HuH-7 (cell line): ENCODE data around the gene ST6GAL1.

Source experiments
- DNase-seq: peaks from one replicate; pipeline ENCODE4 v3.0.0; 2011; ENCODE audit warnings: low spot score

Gene ST6GAL1

DNA sequence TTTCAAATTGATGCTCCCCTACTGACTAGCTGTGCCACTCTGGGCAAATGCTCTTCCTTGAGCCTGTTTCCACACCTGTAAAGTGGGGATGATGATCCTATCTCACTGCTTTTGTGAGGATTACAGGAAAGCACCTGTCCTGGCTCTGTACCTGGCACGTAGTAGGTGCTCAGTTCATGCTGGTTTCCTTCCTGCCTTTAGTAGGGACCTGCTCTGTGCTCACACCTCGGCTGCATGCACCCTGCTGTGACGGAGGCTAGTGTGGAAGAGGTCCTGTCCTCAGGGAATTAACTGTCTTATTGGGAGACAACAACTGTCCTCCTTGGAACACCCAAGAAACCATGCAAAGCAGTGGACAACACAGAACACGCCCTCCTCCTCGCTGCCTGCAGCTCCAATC, 147.2 kb downstream of the ST6GAL1 start:
- no peak for DNase-seq

DNA sequence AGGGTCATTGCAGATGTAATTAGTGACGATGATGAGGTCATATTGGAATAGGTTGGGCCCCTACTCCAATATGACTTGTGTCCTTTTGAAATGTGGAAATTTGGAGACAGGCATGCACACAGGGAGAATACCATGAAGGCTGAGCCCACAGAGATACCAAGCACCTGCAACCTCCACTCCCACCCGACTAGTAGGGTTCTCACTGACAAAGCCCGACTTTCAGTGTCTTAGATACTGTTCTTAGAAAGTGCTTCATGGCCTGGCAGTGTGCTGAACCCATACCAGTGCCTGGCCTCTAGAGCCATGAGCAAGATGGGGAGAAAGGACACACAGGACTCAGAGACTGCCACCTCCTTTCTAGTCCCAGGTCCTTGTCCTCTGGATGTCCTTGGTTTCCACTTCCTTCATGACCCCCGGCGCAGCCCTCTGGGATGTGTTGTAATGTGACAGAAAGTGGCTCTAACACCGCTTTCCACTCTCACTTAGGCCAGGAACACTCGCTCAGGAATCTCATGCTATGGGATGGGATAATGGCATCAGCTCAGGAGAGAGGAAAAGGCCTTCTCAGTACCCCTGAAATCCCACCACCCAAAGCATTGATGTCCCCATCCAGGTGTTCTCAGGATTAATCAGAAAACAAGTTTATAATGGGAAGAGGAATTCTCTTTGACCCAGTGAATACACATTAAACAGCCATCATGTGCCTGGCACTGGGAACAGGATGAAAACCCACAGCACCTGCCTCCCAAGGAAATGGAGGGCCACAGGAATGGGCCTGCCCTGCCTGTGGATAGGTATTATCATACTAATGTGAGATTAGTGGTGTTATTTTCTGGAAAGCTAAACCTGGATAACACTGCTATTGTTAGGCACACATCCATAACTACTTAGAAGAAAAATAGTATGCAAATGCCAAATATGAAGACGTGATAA, 149.0 kb downstream of the ST6GAL1 start:
- DNase-seq: no peak

DNA sequence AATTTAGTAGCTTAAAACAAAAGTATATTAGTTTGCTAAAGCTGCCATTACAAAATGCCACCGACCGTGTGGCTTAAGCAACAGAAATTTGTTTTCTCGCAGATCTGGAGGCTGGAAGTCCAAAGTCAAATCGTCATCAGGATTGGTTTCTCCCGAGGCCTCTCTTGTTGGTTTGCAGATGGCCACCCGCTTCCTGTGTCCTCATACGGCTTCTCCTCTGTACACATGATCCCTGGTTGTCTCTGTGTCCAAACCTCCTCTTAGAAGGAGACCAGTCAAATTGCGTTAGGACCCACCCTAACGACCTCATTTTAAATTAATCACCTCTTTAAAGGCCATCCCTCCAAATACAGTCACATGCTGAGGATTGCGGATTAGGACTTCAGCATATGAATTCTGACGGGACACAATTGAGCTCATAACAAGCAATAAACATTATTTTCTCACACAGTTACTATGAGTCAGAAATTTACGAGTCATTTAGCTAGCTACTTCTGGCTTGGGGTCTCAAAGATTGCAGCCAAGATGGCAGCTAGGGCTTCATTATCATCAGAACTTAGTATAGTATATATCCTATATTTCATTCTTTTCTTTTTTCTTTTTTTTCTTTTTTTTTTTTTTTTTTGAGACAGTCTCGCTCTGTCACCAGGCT, 150.6 kb downstream of the ST6GAL1 start:
- DNase-seq: no peak

DNA sequence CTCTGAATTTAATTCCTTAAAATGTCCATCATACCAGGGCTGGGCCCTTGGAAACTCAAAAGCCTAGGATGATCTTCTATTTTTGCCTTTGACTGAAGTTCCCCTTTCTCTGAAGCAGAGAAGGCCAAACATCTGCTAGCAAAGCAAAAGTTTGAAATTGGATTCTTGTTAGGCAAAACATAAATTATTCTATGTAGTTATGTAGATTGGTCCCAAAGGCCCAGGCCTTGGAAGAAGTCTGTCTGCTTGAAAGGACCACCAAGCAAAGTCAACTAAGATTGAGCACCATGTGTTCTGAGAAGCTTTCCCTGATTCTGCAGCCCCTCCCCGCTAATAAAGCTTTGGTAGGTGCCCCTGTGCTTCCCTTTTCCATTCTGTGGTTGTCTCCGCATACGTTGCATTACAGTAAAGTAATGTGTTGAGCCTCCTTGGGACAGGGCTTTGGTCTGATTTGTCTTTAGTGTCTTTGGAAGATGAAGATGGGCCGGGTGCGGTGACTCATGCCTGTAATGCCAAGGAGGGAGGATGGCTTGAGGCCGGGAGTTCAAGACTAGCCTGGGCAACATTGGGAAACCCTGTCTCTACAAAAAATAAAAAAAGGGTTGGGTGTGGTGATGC, 152.5 kb downstream of the ST6GAL1 start:
- DNase-seq: no peak

DNA sequence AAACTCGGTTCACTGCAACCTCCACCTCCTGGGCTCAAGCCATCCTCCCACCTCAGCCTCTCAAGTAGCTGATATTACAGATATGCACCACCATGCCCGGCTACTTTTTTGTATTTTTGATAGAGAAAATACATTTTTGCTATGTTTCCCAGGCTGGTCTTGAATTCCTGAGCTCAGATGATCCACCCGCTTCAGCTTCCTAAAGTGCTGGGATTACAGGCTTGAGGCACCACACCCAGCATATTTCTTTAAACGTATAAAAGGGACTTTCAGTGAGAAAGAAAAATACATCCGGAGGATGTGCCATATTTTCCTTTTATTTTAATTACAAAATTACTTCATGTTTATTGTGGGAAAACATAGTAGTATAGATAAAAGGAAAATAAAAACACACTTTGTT, 153.8 kb downstream of the ST6GAL1 start:
- no peak for DNase-seq

DNA sequence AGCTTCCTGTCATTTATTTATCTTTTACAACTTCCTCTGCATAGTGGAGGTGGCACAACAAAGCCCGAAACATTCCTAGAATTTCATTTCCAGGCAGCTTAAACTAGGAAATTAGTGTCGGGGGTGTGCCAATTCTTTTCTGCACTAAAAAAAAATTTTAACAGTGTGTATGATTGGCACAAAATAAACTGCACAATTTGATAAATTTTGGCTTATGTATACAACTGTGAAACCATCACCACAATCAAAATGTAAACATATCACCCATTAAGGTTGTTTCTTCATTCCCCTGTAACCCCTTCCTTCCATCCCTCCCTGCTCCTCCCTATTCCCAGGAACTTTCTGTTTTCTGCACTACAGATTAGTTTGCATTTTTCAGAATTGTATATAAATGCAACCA, 154.3 kb downstream of the ST6GAL1 start:
- no peak for DNase-seq

DNA sequence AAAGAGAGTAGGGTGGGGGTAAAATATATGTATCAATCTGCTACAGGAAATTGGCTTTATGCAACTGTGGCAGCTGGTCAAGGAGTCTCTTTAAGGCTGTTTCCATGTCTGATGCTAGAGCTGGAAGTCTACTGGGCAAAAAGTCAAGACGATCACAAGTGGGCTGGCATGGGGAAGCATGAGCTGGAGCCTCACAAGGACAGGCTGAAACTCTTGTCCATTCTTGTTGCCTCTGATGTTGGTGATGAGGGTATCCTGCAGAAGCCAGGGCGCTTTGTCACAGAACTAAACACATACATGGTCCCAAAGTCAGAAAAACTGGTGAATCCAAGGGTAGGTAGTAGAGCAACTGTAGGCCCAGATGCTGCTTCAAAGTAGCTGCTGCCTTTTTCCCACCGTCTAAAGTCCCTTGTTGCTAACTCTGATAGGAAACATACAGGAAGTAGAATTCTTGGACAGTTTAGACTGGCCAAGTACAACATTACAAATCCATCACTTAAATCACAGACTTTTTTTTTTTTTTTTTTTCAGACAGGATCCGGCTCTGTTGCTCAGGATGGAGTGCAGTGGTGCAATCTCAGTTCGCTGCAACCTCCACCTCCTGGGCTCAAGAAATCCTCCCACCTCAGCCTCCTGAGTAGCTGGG, 154.8 kb downstream of the ST6GAL1 start:
- no peak for DNase-seq

DNA sequence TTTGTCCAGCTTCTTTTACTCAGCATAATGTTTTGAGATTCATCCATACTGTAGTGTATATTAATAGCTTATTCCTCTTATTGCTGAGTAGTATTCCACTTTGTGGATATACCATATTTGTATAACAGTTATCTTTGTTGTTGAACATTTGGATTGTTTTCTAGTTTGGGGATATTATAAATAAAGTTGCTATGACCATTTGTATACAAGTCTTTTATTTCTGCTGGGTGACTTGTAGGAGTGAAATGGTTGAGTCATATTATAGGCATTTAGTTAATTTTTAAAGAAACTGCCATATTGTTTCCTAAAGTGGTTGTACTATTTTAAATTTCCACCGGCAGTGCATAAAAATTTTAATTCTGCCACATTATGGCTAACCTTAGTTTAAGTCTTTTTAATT, 155.6 kb downstream of the ST6GAL1 start:
- no peak for DNase-seq

DNA sequence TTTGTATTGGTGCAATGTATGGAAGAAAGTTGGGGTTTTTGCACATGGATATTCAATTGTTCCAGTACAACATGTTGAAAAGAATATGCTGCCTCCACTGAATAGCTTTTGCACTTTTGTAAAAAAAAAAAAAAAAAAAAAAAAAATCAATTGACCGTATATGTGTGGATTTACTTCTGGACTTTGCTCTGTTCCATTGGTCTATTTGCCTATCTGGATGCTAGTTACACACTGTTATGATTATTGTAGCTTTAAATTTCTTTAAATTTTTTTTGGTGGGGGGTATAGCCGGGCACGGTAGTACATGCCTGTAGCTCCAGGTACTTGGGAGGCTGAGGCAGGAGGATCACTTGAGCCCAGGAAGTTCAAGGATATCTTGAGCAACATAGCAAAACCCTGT, 156.5 kb downstream of the ST6GAL1 start:
- no peak for DNase-seq

DNA sequence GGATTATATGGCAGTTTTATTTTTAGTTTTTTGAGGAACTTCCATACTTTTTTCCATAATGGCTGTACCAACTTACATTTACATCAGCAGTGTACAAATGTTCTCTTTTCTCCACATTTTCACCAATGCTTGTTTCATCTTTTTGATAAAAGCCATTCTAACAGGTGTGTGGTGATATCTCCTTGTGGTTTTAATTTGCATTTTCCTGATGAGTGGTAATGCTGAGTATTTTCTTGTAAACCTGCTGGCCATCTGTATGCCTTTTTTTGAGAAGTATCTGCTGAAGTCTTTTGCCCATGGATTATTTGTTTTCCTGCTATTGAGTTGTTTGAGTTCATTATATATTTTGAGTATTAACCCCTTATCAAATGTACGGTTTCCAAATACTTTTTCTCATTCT, 158.4 kb downstream of the ST6GAL1 start:
- DNase-seq: no peak

DNA sequence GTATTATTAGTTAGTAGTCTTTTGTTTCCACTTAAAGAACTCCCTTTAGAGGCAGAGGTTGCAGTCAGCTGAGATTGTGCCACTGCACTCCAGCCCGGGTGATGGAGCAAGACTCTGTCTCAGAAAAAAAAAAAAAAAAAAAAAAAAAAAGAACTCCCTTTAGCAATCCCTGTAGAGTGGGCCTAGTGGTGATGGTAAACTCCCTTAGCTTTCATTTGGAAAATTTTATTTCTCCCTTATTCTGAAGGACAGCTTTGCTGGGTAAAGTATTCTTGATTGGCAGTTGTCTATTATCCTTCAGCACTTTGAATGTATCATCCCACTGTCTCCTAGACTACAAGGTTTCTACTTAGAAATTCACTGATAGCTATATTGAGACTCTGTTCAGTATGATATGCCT, 163.0 kb downstream of the ST6GAL1 start:
- no peak for DNase-seq

DNA sequence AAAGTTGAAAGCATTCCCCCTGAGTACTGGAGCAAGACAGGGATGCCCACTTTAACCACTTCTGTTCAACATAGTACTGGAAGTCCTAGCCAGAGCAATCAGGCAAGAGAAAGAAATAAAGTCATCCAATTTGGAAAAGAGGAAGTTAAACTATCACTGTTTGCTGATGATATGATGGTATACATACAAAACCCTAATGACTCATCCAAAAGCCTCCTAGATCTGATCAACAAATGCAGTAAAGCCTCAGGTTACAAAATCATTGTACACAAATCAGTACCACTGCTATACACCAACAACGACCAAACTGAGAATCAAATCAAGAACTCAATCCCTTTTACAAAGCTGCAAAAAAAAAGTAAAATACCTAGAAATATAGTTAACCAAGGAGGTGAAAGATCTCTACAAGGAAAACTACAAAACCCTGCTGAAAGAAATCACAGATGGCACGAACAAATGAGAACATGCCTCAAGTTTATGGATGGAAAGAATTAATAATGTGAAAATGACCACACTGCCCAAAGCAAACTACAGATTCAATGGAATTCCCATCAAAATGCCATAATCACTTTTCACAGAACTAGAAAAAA, 168.7 kb downstream of the ST6GAL1 start:
- DNase-seq: no peak

DNA sequence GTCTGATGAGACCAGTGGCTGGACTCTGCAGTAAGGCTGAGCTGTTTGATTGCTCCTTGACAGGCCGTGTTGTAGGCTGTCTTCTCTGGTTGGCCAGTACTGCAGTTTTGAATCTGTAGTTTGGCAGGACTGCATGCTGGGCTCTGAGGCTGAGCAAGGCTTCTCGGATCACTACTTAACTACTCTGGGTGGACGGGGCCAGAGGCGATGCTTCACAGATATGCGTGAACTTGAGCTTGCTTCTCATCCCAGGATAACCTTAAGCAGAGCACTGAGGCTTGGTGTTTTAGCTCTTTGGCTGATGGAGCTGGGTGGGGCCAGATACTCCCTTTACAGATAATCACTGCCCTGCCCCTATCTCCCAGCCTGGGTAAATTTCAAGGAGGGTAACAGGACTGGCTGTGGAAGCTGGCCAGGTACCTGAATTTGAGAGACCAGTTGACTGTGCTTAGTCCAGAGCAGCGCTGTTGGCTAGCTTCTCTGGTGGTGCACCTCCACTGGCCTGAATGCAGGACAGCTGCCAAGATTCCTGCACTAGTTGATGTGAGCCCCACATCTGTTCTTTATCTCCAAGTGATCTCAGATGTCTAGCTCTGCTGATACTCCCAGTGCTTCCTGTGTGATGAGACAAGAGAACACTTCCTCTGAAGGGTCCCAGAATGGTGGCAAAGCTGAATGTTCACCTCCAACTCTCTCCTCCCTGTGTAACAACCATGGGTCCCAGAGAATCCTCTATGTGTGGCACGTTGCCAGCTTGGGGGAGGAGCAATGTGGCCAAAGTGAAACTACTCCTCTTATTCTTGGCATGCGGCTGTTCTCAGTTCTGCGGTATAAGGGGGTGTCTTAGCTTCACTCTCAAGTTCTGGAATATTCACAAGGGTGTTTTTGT, 171.1 kb downstream of the ST6GAL1 start:
- DNase-seq: peak; percentile 8

DNA sequence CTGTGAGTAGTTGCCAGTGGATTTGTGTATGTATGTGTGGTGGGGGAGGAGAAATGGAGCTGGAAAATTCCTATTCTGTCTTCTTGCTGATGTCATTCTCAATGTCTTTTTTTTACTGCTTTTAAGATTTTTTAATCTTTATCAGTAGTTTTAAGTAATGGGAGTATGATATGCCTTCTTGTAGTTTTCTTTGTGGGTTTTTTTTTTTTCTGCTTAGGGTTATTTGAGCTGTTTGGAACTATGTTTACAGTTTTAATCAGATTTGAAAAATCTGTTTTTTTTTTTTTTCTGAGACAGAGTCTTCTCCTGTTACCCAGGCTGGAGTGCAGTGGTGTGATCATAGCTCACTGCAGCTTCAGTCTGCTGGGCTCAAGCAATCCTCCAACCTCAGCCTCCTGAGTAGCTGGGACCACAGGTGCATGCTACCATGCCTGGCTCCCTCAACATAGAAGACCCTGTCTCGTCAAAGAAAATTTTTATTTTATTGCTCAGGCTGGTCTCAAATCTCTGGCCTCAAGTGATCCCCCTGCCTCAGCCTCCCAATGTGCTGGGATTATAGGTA, 171.8 kb downstream of the ST6GAL1 start:
- no peak for DNase-seq

DNA sequence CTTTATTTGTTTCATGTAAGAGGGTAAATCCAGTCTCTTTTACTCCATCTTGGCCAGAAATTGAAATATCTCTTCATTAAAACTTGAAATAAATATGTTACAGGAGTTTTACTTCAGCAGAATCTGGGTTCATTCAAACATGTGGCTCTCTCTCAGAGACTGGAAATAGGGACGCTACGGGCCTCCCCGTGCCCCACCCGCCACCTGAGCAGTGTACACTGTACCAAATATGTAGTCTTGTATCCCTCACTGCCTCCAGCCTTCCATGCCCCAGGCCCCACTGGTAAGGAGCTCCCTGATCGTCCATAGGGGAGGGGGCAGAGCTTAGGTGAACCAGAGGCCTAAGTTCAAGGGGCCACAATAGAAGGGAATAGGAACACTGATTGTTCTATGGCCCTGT, 172.9 kb downstream of the ST6GAL1 start:
- no peak for DNase-seq

DNA sequence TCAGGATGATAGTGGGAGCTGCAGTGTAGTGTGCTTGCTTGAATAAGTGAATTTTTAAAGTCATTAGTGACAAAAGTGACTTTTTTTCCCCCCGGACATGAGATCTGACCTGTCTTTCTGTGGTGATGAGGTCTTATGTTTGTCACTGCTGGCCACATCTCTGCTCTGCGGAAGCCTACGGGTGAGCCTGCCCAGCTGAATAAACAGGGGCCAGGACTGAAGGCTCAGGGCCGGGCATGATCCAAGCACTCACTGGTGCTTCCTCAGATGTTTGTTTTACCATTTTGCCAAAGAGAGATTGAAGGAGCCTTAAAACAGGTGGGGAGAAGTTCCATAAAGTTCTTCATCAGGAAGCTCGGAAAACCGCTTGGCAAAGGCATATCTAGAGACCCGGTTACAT, 174.0 kb downstream of the ST6GAL1 start:
- no peak for DNase-seq

DNA sequence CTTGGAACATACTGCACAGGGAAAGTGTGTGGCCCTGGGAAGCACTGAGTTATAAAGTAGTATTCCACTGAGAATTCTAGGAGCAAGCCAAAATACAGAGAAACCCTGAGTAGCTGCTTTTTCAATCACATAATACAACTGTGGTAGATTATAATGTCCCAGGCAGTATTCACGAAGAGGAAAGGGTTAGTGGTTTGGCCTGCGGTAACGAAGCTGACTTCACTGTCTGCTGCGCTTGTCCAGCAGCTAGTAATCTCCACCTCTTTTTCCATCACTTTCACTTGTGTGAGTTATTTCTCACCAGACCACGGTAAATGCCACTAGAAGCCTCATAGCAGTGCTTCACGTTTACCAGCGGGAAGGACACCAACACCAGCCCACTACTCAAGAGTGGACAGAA, 174.6 kb downstream of the ST6GAL1 start:
- DNase-seq: no peak

DNA sequence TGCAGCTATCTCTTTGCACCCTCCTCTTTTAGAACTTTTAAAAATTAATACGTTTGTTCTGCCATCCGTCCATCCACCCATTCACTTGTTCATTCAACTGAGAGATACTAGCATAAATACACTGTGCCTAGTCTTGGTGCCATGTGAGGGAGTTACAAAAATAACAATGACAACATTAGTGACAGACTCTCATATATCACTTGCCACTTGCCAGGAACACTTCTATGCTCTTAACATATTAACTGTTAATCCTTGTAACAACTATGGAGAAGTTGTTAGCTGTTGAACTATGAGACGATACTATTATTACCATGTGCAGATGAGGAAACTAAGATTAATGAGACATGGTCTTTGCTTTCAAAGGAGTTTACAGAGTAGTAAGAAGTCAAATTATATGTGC, 175.4 kb downstream of the ST6GAL1 start:
- DNase-seq: no peak

DNA sequence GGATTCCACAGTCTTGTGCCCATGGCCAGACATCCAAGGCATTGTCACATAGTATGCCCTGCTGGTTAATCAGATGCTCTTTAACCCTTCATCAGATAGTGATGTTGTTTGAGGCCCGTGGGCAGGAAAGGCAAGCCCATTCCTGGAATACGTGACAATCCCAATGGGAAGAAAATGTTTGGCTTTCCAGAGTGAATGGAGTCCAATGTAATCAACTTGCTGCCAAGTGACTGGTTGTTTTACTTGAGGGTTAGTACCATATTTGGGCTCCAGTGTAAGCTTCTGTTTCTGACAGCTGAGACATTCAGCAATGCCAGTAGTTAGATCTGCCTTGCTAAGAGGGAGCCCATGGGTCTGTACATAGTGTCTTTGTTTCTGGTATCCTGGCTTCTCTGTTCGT, 177.7 kb downstream of the ST6GAL1 start:
- DNase-seq: no peak

DNA sequence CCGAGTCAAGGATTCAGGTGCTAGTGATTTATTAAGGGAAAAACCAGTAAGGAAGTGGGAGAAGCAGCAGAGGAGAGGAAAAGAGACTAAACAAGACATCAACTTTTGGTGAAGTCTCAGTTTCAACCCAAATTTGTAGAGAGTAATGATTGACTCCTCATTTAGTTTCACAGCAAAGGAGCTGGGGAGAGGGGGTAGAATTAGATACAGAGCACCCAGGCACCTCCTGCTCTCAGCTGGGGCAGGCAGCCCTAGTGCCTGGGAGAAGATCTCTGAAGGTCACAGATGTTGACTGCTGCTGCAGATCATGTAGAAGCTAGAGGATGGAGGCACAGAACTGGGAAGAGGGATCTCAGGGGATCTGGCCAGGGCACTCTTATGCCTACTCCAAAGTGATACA, 179.8 kb downstream of the ST6GAL1 start:
- DNase-seq: no peak
